PFSK-1 (cell line): ENCODE data around the gene RAPGEF2.

Source experiments
- FOXP2 ChIP-seq: optimal IDR thresholded peaks from 2 replicates; pipeline ENCODE3; 2011; ENCODE audit warnings: borderline replicate concordance, control low read depth, inconsistent platforms; ENCODE audit not compliant: insufficient read depth; ENCODE audit errors: extremely low read length, extremely low read depth
- POLR2AphosphoS5 ChIP-seq: IDR thresholded peaks from 2 replicates; pipeline ENCODE4 v1.6.1; 2012; ENCODE audit warnings: low read depth, mild to moderate bottlenecking, control low read depth, low read length, moderate library complexity
- REST ChIP-seq, 2 experiments: IDR thresholded peaks; 2 replicates each; pipeline versions ENCODE4 v1.6.1 to v1.8.0; 2011 to 2012; ENCODE audit warnings: low read depth in 2 of 2, low read length in 2 of 2, control low read depth in 1 of 2, inconsistent platforms in 1 of 2, mild to moderate bottlenecking in 1 of 2, moderate library complexity in 1 of 2; ENCODE audit not compliant: insufficient read depth in 1 of 2
- SIN3A ChIP-seq: IDR thresholded peaks from 2 replicates; pipeline ENCODE4 v1.6.1; 2012; ENCODE audit warnings: mild to moderate bottlenecking, low read length, moderate library complexity, borderline replicate concordance; ENCODE audit not compliant: insufficient read depth
- TAF1 ChIP-seq: IDR thresholded peaks from 2 replicates; pipeline ENCODE4 v1.6.1; 2012; ENCODE audit warnings: low read length, control low read depth, borderline replicate concordance; ENCODE audit not compliant: insufficient read depth

- TF ChIP-seq REST (IDR thresholded peaks at IDR 0.05; ENCODE audit: insufficient read depth in 1 of 2, low read depth in 2 of 2, low read length in 2 of 2): no peak
- TF ChIP-seq POLR2AphosphoS5: no peak
- TF ChIP-seq TAF1: no peak
- no peak for TF ChIP-seq SIN3A
- TF ChIP-seq FOXP2: no peak
Observed at GRCh38 chr4:159349332-159349731, 246.5 kb downstream of the RAPGEF2 start.
